Thoracic aorta (tissue), 2 donors: ENCODE measurements around the gene PTPN2. TPM values are rescaled to one million over a fixed set of nuclear protein-coding genes. Genes with fewer than 3 reads are reported as not detected.

ENCODE experiments used
- ATAC-seq: fragments of 150-250 bp; one replicate; pipeline ENCODE4 v1.8.0; 2017; ENCODE audit warnings: low read depth; ENCODE audit not compliant: insufficient number of reproducible peaks, low FRiP score
- DNase-seq: peaks from one replicate; pipeline ENCODE4 v3.0.0-alpha.2; 2020; ENCODE audit warnings: low spot score
- H3K27ac ChIP-seq, 2 donors: fragments of 200-600 bp; sonication (generic); 1 replicate in 1 of 2; 2 replicates in 1 of 2; pipeline ENCODE4 v1.5.1; 2016; ENCODE audit warnings: mild to moderate bottlenecking in 2 of 2, moderate library complexity in 2 of 2
- H3K27me3 ChIP-seq: fragments of 200-600 bp; sonication (generic); replicated peaks from 2 replicates; pipeline ENCODE4 v1.6.0; 2016; ENCODE audit warnings: mild to moderate bottlenecking; ENCODE audit not compliant: insufficient read depth
- H3K36me3 ChIP-seq: fragments of 200-600 bp; sonication (generic); one replicate; pipeline ENCODE4 v1.5.1; 2016
- H3K4me1 ChIP-seq, 2 donors: fragments of 200-600 bp; sonication (generic); 1 replicate in 1 of 2; 2 replicates in 1 of 2; pipeline versions ENCODE4 v1.5.1 to v1.6.0; 2016; ENCODE audit warnings: low read depth in 2 of 2, mild to moderate bottlenecking in 1 of 2; ENCODE audit not compliant: control insufficient read depth in 1 of 2
- H3K4me3 ChIP-seq: fragments of 200-600 bp; sonication (generic); 2 replicates; pipeline ENCODE4 v1.5.1; 2016; ENCODE audit warnings: mild to moderate bottlenecking
- H3K9me3 ChIP-seq: fragments of 200-600 bp; sonication (generic); 2 replicates; pipeline ENCODE4 v1.5.1; 2016
- CTCF ChIP-seq: fragments of 200-600 bp; sonication (generic); IDR thresholded peaks from one replicate; pipeline ENCODE4 v1.5.1; 2019; ENCODE audit warnings: antibody characterized with exemption
- total RNA-seq, 2 donors: library from RNA; depleted of rRNA; stranded (reverse); fragments of >200 nt; gene quantifications; one replicate each; pipeline versions ENCODE4 v1.1.0 to v1.2.3, GENCODE V29; 2016

PTPN2 gene
- total RNA-seq, 2 donors from 2014 or later, result 29.4 to 62.8 TPM

DNA sequence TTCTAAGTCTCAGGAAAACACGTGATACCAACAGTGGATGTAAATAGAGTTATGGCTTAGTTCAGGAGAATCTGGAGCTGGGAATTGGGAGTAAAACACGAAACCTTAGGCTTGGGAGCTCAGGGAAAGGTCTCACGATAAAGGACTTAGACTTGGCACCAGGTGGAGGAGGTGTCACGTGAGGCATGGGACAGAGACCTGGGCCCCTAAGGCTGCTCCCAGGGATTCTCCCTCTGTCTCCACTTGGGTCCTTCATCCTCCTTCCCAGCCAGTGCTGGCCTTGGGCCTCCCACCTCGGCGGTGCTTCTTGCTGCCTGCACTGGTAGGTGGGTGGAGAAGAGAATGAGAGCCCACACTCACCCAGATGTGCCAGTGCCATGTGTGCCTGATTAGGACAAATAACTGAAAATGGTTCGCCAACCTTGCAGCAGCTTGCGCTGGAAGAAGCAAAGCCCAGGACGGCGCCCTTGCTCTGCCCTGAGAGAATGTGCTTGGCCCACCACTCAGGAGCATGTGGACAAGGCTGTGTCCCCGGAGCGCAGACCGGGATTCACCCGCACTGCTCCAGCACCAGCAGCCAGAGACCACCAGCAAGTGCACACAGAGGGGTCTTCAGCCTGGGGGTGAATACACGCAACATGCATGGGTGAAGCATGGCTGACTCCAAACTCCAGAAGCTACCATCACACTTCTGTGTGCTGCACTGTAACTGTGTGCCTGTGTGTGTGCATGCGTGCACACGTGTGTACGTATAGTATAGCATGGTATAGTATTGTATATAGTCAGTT, 133.1 kb downstream of the PTPN2 start:
- no peaks in the 10 kb centered on the region for H3K9me3 ChIP-seq
- ATAC-seq (no peak), DNase-seq (no peak)
- no peak for TF ChIP-seq CTCF
- no peak overlapping the region for H3K27ac ChIP-seq
- H3K36me3 ChIP-seq, result no peaks in the 10 kb centered on the region
- H3K4me1 ChIP-seq, result peaks cover 0 to 14% of the 10 kb centered on the region in 2 donors
- H3K27me3 ChIP-seq, result no peaks in the 10 kb centered on the region
- H3K4me3 ChIP-seq, result no peak overlapping the region

GRCh38 chr18:12750076-12750714, 133.8 kb downstream of the PTPN2 start:
- H3K9me3 ChIP-seq, result no peaks in the 10 kb centered on the region
- no peaks in the 10 kb centered on the region for H3K27me3 ChIP-seq
- H3K4me3 ChIP-seq, result no peak overlapping the region
- H3K27ac ChIP-seq, result peak overlapping the region in 1 of 2 donors; percentile 46
- TF ChIP-seq CTCF, result no peak
- peaks cover 0 to 14% of the 10 kb centered on the region in 2 donors for H3K4me1 ChIP-seq
- DNase-seq, result no peak
- ATAC-seq, result no peak
- H3K36me3 ChIP-seq, result no peaks in the 10 kb centered on the region

- H3K27me3 ChIP-seq, result no peaks in the 10 kb centered on the region
- no peaks in the 10 kb centered on the region for H3K36me3 ChIP-seq
- ATAC-seq (no peak), DNase-seq (no peak)
- no peak overlapping the region for H3K27ac ChIP-seq
- H3K4me1 ChIP-seq, result peaks cover 0 to 14% of the 10 kb centered on the region in 2 donors
- no peak overlapping the region for H3K4me3 ChIP-seq
- no peaks in the 10 kb centered on the region for H3K9me3 ChIP-seq
- no peak for TF ChIP-seq CTCF
Observed at GRCh38 chr18:12749121-12749520, 134.9 kb downstream of the PTPN2 start.

DNA sequence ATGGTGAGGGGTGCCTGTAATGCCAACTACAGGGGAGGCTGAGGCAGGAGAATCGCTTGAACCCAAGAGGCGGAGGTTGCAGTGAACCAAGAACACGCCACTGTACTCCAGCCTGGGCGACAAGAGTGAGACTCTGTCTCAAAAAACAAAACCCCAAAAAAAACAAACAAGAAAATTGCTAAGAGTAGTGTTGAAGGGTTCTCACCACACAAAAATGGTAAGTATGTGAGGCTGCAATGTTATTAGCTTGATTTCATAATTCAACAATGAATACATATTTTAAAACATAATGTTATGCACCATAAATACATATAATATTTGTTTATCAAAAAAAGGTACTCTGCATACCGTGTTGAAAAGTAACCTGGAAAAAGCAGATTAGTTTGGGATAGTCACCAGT, 135.4 kb downstream of the PTPN2 start:
- Histone ChIP-seq H3K4me3 (no peak overlapping the region), H3K27me3 (no peaks in the 10 kb centered on the region), H3K36me3 (no peaks in the 10 kb centered on the region), H3K27ac (no peak overlapping the region), H3K9me3 (no peaks in the 10 kb centered on the region), H3K4me1 (peaks cover 0 to 14% of the 10 kb centered on the region in 2 donors)
- ATAC-seq (no peak), DNase-seq (no peak)
- TF ChIP-seq CTCF, result no peak

DNA sequence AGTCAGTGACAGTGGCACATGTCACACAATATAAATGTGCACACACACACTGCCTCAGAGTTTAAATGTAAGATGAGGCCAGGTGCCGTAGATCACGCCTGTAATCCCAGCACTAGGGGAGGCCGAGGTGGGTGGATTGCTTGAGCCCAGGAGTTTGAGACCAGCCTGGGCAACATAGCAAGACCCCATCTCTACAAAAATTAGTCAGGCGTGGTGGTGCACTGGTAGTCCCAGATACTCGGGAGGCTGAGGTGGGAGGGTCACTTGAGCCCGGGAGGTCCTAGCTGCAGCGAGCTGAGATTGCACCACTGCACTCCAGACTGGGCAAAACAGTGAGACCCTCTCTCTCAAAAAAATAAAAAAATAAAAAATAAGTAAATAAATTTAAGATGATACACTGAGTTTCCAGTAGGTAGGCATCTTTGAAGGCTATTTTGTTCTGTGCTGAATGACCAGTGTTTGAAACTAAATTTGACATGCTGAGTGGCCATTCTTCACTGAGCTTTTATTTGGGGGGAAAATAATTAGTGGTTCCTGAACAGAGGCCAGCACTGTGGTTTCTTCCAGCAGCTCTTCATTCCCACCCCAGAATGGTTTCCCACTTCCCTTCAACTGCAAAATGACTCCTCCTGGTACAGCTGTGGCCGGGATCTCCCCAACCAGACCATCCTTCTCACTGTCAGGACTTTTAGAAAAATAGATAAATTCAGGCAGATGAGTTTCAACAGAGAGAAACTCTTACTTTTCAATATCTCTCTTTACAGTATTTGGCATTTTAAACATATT, 136.3 kb downstream of the PTPN2 start:
- H3K36me3 ChIP-seq, result no peaks in the 10 kb centered on the region
- H3K27me3 ChIP-seq, result no peaks in the 10 kb centered on the region
- H3K4me3 ChIP-seq, result no peak overlapping the region
- DNase-seq (no peak), ATAC-seq (no peak)
- TF ChIP-seq CTCF, result no peak
- H3K9me3 ChIP-seq, result no peaks in the 10 kb centered on the region
- peaks cover 0 to 14% of the 10 kb centered on the region in 2 donors for H3K4me1 ChIP-seq
- H3K27ac ChIP-seq, result no peak overlapping the region
